Keratinocyte (primary cell): Measurements from ENCODE around the gene PCED1A. TPM values are rescaled to one million over a fixed set of nuclear protein-coding genes. Genes with fewer than 3 reads are reported as not detected.

Experiments used
- DNase-seq: peaks from one replicate; pipeline ENCODE4 v3.0.0-alpha.2; 2011; ENCODE audit warnings: low read depth, missing footprints, low spot score
- FAIRE-seq: peaks from 2 replicates; lab custom pipeline; 2011; peaks lifted over from hg19 to GRCh38; lab: Jason Lieb, UNC
- H2AFZ ChIP-seq: 2 replicates; pipeline ENCODE4 v1.6.0; 2012; ENCODE audit warnings: low read length, control low read depth, inconsistent platforms; ENCODE audit not compliant: control insufficient read depth
- H3K27ac ChIP-seq: 2 replicates; pipeline ENCODE4 v1.5.1; 2011; ENCODE audit warnings: low read length; ENCODE audit not compliant: control insufficient read depth, insufficient read depth
- H3K27me3 ChIP-seq: 3 replicates; pipeline ENCODE4 v1.6.0; 2011; ENCODE audit warnings: low read length; ENCODE audit not compliant: control insufficient read depth, insufficient read depth; ENCODE audit errors: extremely low read depth
- H3K36me3 ChIP-seq, 2 experiments: 2 replicates in 1 of 2; 3 replicates in 1 of 2; pipeline ENCODE4 v1.5.1; 2011; ENCODE audit warnings: low read length in 2 of 2, mild to moderate bottlenecking in 1 of 2; ENCODE audit not compliant: control insufficient read depth in 2 of 2, insufficient read depth in 2 of 2; ENCODE audit errors: extremely low read depth in 1 of 2
- H3K4me1 ChIP-seq: 3 replicates; pipeline ENCODE4 v1.5.1; 2011; ENCODE audit warnings: low read length; ENCODE audit not compliant: control insufficient read depth, insufficient read depth; ENCODE audit errors: extremely low read depth
- H3K4me2 ChIP-seq: 3 replicates; pipeline ENCODE4 v1.6.0; 2011; ENCODE audit warnings: low read depth, low read length; ENCODE audit not compliant: control insufficient read depth, insufficient read depth; ENCODE audit errors: extremely low read depth
- H3K4me3 ChIP-seq, 3 experiments: fragments of 200-600 bp in 1 of 3; sonication (generic) in 1 of 3; 2 replicates in 2 of 3; 3 replicates in 1 of 3; pipeline ENCODE4 v1.5.1; 2011 to 2016; ENCODE audit warnings: low read length in 3 of 3, mild to moderate bottlenecking in 3 of 3, control low read depth in 2 of 3, inconsistent platforms in 1 of 3, low read depth in 1 of 3, mixed read lengths in 1 of 3, mixed run types in 1 of 3, moderate library complexity in 1 of 3; ENCODE audit not compliant: control insufficient read depth in 2 of 3, insufficient read depth in 2 of 3; ENCODE audit errors: extremely low read depth in 1 of 3
- H3K79me2 ChIP-seq: 2 replicates; pipeline ENCODE4 v1.6.0; 2012; ENCODE audit warnings: low read length; ENCODE audit not compliant: control insufficient read depth, insufficient read depth
- H3K9ac ChIP-seq: 3 replicates; pipeline ENCODE4 v1.6.0; 2011; ENCODE audit warnings: low read length; ENCODE audit not compliant: control insufficient read depth, insufficient read depth; ENCODE audit errors: extremely low read depth
- H3K9me1 ChIP-seq: 3 replicates; pipeline ENCODE4 v1.6.0; 2011; ENCODE audit warnings: low read length; ENCODE audit not compliant: control insufficient read depth, insufficient read depth; ENCODE audit errors: extremely low read depth
- H3K9me3 ChIP-seq: 2 replicates; pipeline ENCODE4 v1.5.1; 2012; ENCODE audit warnings: low read depth, low read length; ENCODE audit not compliant: control insufficient read depth
- H4K20me1 ChIP-seq: 3 replicates; pipeline ENCODE4 v1.6.0; 2011; ENCODE audit warnings: low read length; ENCODE audit not compliant: control insufficient read depth, insufficient read depth; ENCODE audit errors: extremely low read depth
- CTCF ChIP-seq, 3 experiments: IDR thresholded peaks in 1 of 3; conservative IDR thresholded peaks in 1 of 3; optimal IDR thresholded peaks in 1 of 3; 2 replicates in 2 of 3; 3 replicates in 1 of 3; pipeline versions ENCODE3 to v1.5.1; 2011; ENCODE audit warnings: low read length in 3 of 3, mild to moderate bottlenecking in 3 of 3, moderate library complexity in 2 of 3, control low read depth in 1 of 3, inconsistent platforms in 1 of 3; ENCODE audit not compliant: insufficient read depth in 2 of 3; ENCODE audit errors: extremely low read depth in 1 of 3
- EZH2 ChIP-seq: IDR thresholded peaks from one replicate; pipeline ENCODE4 v1.6.1; 2012; ENCODE audit warnings: inconsistent platforms, mild to moderate bottlenecking, low read length, moderate library complexity
- dilution Hi-C: fragments of 300-500 bp; cut with MboI; formaldehyde crosslinking; loops from one replicate; pipeline ENCODE4 v1.7.0; 2020; ENCODE audit warnings: low sequenced_read_pairs; ENCODE audit not compliant: extremely low pct_ligation_motif_present
- polyA plus RNA-seq, 5 experiments: library from polyadenylated mRNA; depleted of rRNA in 3 of 5; stranded (reverse) in 3 of 5; stranded (forward) in 1 of 5; unstranded in 1 of 5; fragments of >200 nt; gene quantifications; 1 replicate in 1 of 5; 2 replicates in 3 of 5; 3 replicates in 1 of 5; pipeline versions ENCODE4 v1.2.1 to v1.2.3, GENCODE V29; 2011 to 2012; ENCODE audit warnings: missing spikeins in 2 of 5, low read depth in 1 of 5, low replicate concordance in 1 of 5

The PCED1A gene
- polyA plus RNA-seq, 1 donor (not counting 4 experiments of a cell fraction or from before 2014, with no cell fraction given) = 5.6 TPM

DNA sequence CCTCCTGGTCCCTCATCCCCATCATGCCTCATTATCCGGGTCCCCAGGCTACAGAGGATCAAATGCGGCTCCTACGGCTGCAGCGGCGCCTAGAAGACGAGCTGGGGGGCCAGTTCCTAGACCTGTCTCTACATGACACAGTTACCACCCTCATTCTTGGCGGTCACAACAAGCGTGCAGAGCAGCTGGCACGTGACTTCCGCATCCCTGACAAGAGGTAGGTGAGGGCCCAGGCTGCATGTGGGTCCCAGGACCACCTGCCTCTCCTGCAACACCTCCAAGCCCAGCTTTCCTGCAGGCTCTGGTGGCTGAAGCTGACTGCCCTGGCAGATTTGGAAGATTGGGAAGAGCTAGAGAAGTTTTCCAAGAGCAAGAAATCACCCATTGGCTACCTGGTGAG is 24.6 kb upstream of the PCED1A start:
- Histone ChIP-seq H4K20me1 (no peaks in the 10 kb centered on the region), H3K27ac (no peak overlapping the region), H3K4me3 (no peak overlapping the region), H3K4me1 (no peaks in the 10 kb centered on the region), H3K9ac (no peak overlapping the region), H3K36me3 (peaks cover 14 to 19% of the 10 kb centered on the region in 2 experiments), H3K4me2 (no peak overlapping the region), H3K27me3 (no peaks in the 10 kb centered on the region), H3K9me1 (no peaks in the 10 kb centered on the region), H3K9me3 (no peaks in the 10 kb centered on the region), H2AFZ (no peak overlapping the region), H3K79me2 (no peaks in the 10 kb centered on the region)
- DNase-seq = no peak
- FAIRE-seq = no peak
- dilution Hi-C loops = no loop called here
- TF ChIP-seq CTCF (optimal IDR thresholded peaks at IDR 0.05 in 1 of 3, IDR thresholded peaks at IDR 0.05 in 1 of 3, conservative IDR thresholded peaks at IDR 0.05 in 1 of 3; ENCODE audit: extremely low read depth in 1 of 3, insufficient read depth in 2 of 3, low read length in 3 of 3) (no peak), EZH2 (no peak)

GRCh38 chr20:2864626-2865025 is 24.2 kb upstream of the PCED1A start:
- FAIRE-seq = no peak
- Histone ChIP-seq H3K9ac (no peak overlapping the region), H3K9me1 (no peaks in the 10 kb centered on the region), H2AFZ (no peak overlapping the region), H3K4me3 (no peak overlapping the region), H3K79me2 (no peaks in the 10 kb centered on the region), H3K9me3 (no peaks in the 10 kb centered on the region), H3K27me3 (no peaks in the 10 kb centered on the region), H3K36me3 (peaks cover 14 to 19% of the 10 kb centered on the region in 2 experiments), H3K27ac (no peak overlapping the region), H3K4me2 (no peak overlapping the region), H4K20me1 (no peaks in the 10 kb centered on the region), H3K4me1 (no peaks in the 10 kb centered on the region)
- dilution Hi-C loops = no loop called here
- TF ChIP-seq CTCF (optimal IDR thresholded peaks at IDR 0.05 in 1 of 3, IDR thresholded peaks at IDR 0.05 in 1 of 3, conservative IDR thresholded peaks at IDR 0.05 in 1 of 3; ENCODE audit: extremely low read depth in 1 of 3, insufficient read depth in 2 of 3, low read length in 3 of 3) (no peak), EZH2 (no peak)
- no peak for DNase-seq
